MM.1S (cell line): ENCODE data around the gene TTC28.

Source experiments
- CTCF ChIP-seq: fragments of 300-600 bp; sonication (generic); IDR thresholded peaks from 2 replicates; pipeline ENCODE4 v1.5.1; 2016; ENCODE audit warnings: antibody characterized with exemption, low read length, mixed read lengths
- EZH2 ChIP-seq: fragments of 300-600 bp; sonication (generic); optimal IDR thresholded peaks from 2 replicates; pipeline ENCODE3; 2017; ENCODE audit warnings: low read depth, mild to moderate bottlenecking, antibody characterized with exemption, low read length, mixed read lengths

- TF ChIP-seq CTCF (no peak), EZH2 (no peak)
Observed at GRCh38 chr22:28247136-28247535, 432.5 kb downstream of the TTC28 start.
